ENCODE data around the gene ANKS1B. TPM values are rescaled to one million over a fixed set of nuclear protein-coding genes. Genes with fewer than 3 reads are reported as not detected.

ANKS1B gene
- total RNA-seq, 1 experiment from 2014 or later, result 0.54 TPM

DNA sequence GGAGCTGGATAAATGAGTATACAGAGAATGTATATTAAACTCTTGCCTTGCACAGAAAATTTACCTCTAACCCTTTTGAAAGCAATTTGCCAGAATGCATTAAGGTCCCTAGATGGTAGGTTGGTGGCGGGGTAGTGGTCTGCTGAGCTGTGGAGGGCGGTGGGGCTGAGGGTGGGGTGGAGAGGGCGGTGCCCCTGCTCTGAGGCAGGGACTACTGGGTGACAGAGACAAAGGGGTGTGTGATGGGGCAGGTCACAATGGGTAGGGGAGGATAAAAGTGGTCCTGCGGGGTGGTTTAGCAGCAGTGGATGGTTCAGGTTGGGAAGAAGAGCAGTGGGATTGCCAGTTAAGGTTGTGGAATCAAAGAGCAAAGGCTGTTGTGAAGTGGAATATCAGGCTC lies 337.3 kb downstream of the ANKS1B start, which contains the start of gene GARIN6:
Gene GARIN6 (plus strand): TSS at position 301 of the 400 bp plus-strand sequence. CDS start 422 bp downstream, outside the sequence.
- TF ChIP-seq FOSL1 (IDR thresholded peaks at IDR 0.05; ENCODE audit: low read depth), result no peak
- TF ChIP-seq EZH2phosphoT487 (IDR thresholded peaks at IDR 0.05; ENCODE audit: borderline replicate concordance), result no peak
- no peak for TF ChIP-seq SP1 (IDR thresholded peaks at IDR 0.05; ENCODE audit: low read depth)
- TF ChIP-seq, protein P1, sequence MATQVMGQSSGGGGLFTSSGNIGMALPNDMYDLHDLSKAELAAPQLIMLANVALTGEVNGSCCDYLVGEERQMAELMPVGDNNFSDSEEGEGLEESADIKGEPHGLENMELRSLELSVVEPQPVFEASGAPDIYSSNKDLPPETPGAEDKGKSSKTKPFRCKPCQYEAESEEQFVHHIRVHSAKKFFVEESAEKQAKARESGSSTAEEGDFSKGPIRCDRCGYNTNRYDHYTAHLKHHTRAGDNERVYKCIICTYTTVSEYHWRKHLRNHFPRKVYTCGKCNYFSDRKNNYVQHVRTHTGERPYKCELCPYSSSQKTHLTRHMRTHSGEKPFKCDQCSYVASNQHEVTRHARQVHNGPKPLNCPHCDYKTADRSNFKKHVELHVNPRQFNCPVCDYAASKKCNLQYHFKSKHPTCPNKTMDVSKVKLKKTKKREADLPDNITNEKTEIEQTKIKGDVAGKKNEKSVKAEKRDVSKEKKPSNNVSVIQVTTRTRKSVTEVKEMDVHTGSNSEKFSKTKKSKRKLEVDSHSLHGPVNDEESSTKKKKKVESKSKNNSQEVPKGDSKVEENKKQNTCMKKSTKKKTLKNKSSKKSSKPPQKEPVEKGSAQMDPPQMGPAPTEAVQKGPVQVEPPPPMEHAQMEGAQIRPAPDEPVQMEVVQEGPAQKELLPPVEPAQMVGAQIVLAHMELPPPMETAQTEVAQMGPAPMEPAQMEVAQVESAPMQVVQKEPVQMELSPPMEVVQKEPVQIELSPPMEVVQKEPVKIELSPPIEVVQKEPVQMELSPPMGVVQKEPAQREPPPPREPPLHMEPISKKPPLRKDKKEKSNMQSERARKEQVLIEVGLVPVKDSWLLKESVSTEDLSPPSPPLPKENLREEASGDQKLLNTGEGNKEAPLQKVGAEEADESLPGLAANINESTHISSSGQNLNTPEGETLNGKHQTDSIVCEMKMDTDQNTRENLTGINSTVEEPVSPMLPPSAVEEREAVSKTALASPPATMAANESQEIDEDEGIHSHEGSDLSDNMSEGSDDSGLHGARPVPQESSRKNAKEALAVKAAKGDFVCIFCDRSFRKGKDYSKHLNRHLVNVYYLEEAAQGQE (IDR thresholded peaks at IDR 0.05; ENCODE audit: low read depth), result no peak
- no peak for TF ChIP-seq POLR2A (IDR thresholded peaks at IDR 0.05; ENCODE audit: borderline replicate concordance, extremely low read depth, insufficient read depth, insufficient read length)
- TF ChIP-seq ELF1 (IDR thresholded peaks at IDR 0.05; ENCODE audit: borderline replicate concordance, low read depth), result no peak
- no peak for TF ChIP-seq RAD21 (IDR thresholded peaks at IDR 0.05; ENCODE audit: low read depth)
- TF ChIP-seq, protein P2, sequence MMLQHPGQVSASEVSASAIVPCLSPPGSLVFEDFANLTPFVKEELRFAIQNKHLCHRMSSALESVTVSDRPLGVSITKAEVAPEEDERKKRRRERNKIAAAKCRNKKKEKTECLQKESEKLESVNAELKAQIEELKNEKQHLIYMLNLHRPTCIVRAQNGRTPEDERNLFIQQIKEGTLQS (IDR thresholded peaks at IDR 0.05), result no peak
- no peak for ATAC-seq
- Histone ChIP-seq H3K9me3 (ENCODE audit: control insufficient read depth in 1 of 2, insufficient read depth in 1 of 2, low read depth in 1 of 2, low read length in 2 of 2) (no peaks in the 10 kb centered on the region), H3K4me2 (ENCODE audit: low read length) (no peak within 1 kb of the TSS), H2AFZ (ENCODE audit: low read depth, low read length, poor library complexity, severe bottlenecking) (no peak within 1 kb of the TSS), H3K36me3 (ENCODE audit: control insufficient read depth in 1 of 2, insufficient read depth in 2 of 2, low read length in 2 of 2) (no peaks in the 10 kb centered on the region), H3K4me1 (ENCODE audit: control insufficient read depth in 1 of 2, insufficient read depth in 2 of 2, low read length in 2 of 2) (no peaks in the 10 kb centered on the region), H3K27ac (ENCODE audit: low read depth, low read length) (no peak within 1 kb of the TSS), H3K4me3 (replicated peaks in 1 of 2; ENCODE audit: low read depth in 1 of 2, low read length in 2 of 2) (no peak within 1 kb of the TSS), H4K20me1 (ENCODE audit: insufficient read depth) (no peaks in the 10 kb centered on the region), H3K9me2 (ENCODE audit: insufficient read depth) (no peaks in the 10 kb centered on the region), H3K79me2 (ENCODE audit: insufficient read depth, low read length) (no peaks in the 10 kb centered on the region), H3K9ac (ENCODE audit: low read length) (no peak within 1 kb of the TSS), H3K27me3 (ENCODE audit: insufficient read depth, low read length) (peaks cover 8% of the 10 kb centered on the region)
- no TSS peak for BruUV-seq (replicated peaks)
- CTCF ChIA-PET, result no interaction called here
- intact Hi-C loops (cut with micrococcal nuclease), result no loop called here
- no peak for DNase-seq (ENCODE audit: low read depth, low spot score)
- POLR2A ChIA-PET, result no interaction called here
- RAD21 ChIA-PET (ENCODE audit: low non-redundant PET in 1 of 2, low total read pairs in 2 of 2, uncharacterized antibody in 2 of 2, unreplicated experiment in 2 of 2), result no interaction called here

Data from HCT116 (cell line).